HG02943 (cell line): ENCODE results near the gene JHY.

Source experiments
- ATAC-seq: cut with Tn5 transposase; IDR thresholded peaks from one replicate; pipeline ENCODE4 v1.9.1; 2021; ENCODE audit warnings: mild to moderate bottlenecking, low read depth, moderate library complexity; ENCODE audit not compliant: unreplicated experiment

The JHY gene

GRCh38 chr11:122869622-122870021 is 12.9 kb upstream of the JHY start:
- no peak for ATAC-seq

GRCh38 chr11:122871302-122871701 is 11.3 kb upstream of the JHY start:
- no peak for ATAC-seq

- ATAC-seq, result no peak
Observed at GRCh38 chr11:122872046-122872445, 10.5 kb upstream of the JHY start.

GRCh38 chr11:122874991-122875390 is 7.6 kb upstream of the JHY start:
- no peak for ATAC-seq

GRCh38 chr11:122877732-122878131 is 4.8 kb upstream of the JHY start:
- ATAC-seq, result no peak

GRCh38 chr11:122879785-122880184 is 2.8 kb upstream of the JHY start:
- no peak for ATAC-seq

GRCh38 chr11:122882857-122883645 is 492 bp downstream of the JHY start:
- ATAC-seq, result no peak

GRCh38 chr11:122883646-122883979 is 1.1 kb downstream of the JHY start:
- no peak for ATAC-seq

- no peak for ATAC-seq
Observed at GRCh38 chr11:122888162-122888561, 5.6 kb downstream of the JHY start.

GRCh38 chr11:122893131-122893530 is 10.6 kb downstream of the JHY start:
- ATAC-seq, result no peak

GRCh38 chr11:122895563-122895962 is 13.0 kb downstream of the JHY start:
- ATAC-seq, result no peak

GRCh38 chr11:122897606-122898210 is 15.1 kb downstream of the JHY start:
- no peak for ATAC-seq

- ATAC-seq, result no peak
Observed at GRCh38 chr11:122898799-122899198, 16.2 kb downstream of the JHY start.

GRCh38 chr11:122900587-122901202 is 18.1 kb downstream of the JHY start:
- no peak for ATAC-seq

- ATAC-seq, result no peak
Observed at GRCh38 chr11:122902951-122903350, 20.4 kb downstream of the JHY start.

- ATAC-seq, result no peak
Observed at GRCh38 chr11:122910775-122911174, 28.2 kb downstream of the JHY start.

GRCh38 chr11:122917311-122917710 is 34.8 kb downstream of the JHY start:
- ATAC-seq, result no peak

- ATAC-seq, result no peak
Observed at GRCh38 chr11:122918734-122919133, 36.2 kb downstream of the JHY start.

- ATAC-seq, result no peak
Observed at GRCh38 chr11:122920579-122920978, 38.0 kb downstream of the JHY start.

- no peak for ATAC-seq
Observed at GRCh38 chr11:122922893-122923292, 40.3 kb downstream of the JHY start.

GRCh38 chr11:122923302-122923701 is 40.7 kb downstream of the JHY start:
- ATAC-seq, result no peak

- ATAC-seq, result no peak
Observed at GRCh38 chr11:122931510-122931909, 49.0 kb downstream of the JHY start.
